ENCODE results near the gene SPP1. TPM values are rescaled to one million over a fixed set of nuclear protein-coding genes. Genes with fewer than 3 reads are reported as not detected.

The SPP1 gene
- polyA plus RNA-seq, 1 of the 3 experiments (the other 2 are of a cell fraction) = 0.82 TPM

- TF ChIP-seq IRF3 (IDR thresholded peaks at IDR 0.05; ENCODE audit: low read depth, low read length) (no peak), FOXM1 (IDR thresholded peaks at IDR 0.05; ENCODE audit: low read depth) (no peak), ELF1 (IDR thresholded peaks at IDR 0.05) (no peak), RCOR1 (IDR thresholded peaks at IDR 0.05; ENCODE audit: low read length) (no peak)
These were observed 37.1 kb downstream of the SPP1 start (continued) for GRCh38 chr4:88012647-88013046.

- H3K9me3 ChIP-seq = no peaks in the 10 kb centered on the region
- 100% methylated on average over 3 of the region's 3 CpGs for WGBS (ENCODE audit: low lambda C conversion rate)
- H3K4me2 ChIP-seq = no peak overlapping the region
- no peak overlapping the region for H2AFZ ChIP-seq (ENCODE audit: low read depth)
- TF ChIP-seq NRF1 (IDR thresholded peaks at IDR 0.05; ENCODE audit: low read depth, low read length) = no peak
- TF ChIP-seq JUND (IDR thresholded peaks at IDR 0.05) = no peak
- TF ChIP-seq IRF3 (IDR thresholded peaks at IDR 0.05; ENCODE audit: low read depth, low read length) = no peak
- no peak for TF ChIP-seq FOXM1 (IDR thresholded peaks at IDR 0.05; ENCODE audit: low read depth)
- TF ChIP-seq RXRA (IDR thresholded peaks at IDR 0.05; ENCODE audit: borderline replicate concordance, low read depth) = no peak
- TF ChIP-seq FOSL2 (IDR thresholded peaks at IDR 0.05; ENCODE audit: borderline replicate concordance, low read depth) = no peak
- TF ChIP-seq GABPA (IDR thresholded peaks at IDR 0.05; ENCODE audit: low read depth) = no peak
- no peak for TF ChIP-seq MEF2A (IDR thresholded peaks at IDR 0.05; ENCODE audit: borderline replicate concordance, low read depth)
- TF ChIP-seq CHD2 (IDR thresholded peaks at IDR 0.05; ENCODE audit: low read length, partially characterized antibody) = no peak
- TF ChIP-seq TAF1 (IDR thresholded peaks at IDR 0.05; ENCODE audit: borderline replicate concordance, low read depth, low read length) = no peak
- no peak for TF ChIP-seq FOXJ3 (CRISPR knock-in tag; IDR thresholded peaks at IDR 0.05)
- no peak for TF ChIP-seq RAD21 (IDR thresholded peaks at IDR 0.05; ENCODE audit: low read length)
- no peak for TF ChIP-seq MAX (IDR thresholded peaks at IDR 0.05; ENCODE audit: low read depth)
- TF ChIP-seq NFIC (IDR thresholded peaks at IDR 0.05; ENCODE audit: borderline replicate concordance) = no peak
- TF ChIP-seq MXI1 (IDR thresholded peaks at IDR 0.05; ENCODE audit: low read depth, low read length) = no peak
- no peak for TF ChIP-seq YY1 (IDR thresholded peaks at IDR 0.05; ENCODE audit: low read depth)
- TF ChIP-seq RFX5 (IDR thresholded peaks at IDR 0.05; ENCODE audit: low read length) = no peak
- no peak for TF ChIP-seq POLR2AphosphoS5 (IDR thresholded peaks at IDR 0.05; ENCODE audit: low read depth, low read length)
- ChIA-PET CTCF (interaction anchor here (1.0 to 1.9 kb wide), 3 partner anchors 19 to 197 kb away, joined by 3 to 6 read pairs (median 6); no protein-coding TSS in a partner anchor), POLR2A (no interaction called here)
- no peak overlapping the region for H3K9ac ChIP-seq
- no peak overlapping the region for H3K27ac ChIP-seq (ENCODE audit: low read depth in 2 of 2, low read length in 1 of 2)
- peaks cover 11 to 32% of the 10 kb centered on the region in 2 experiments for H3K4me1 ChIP-seq (ENCODE audit: control insufficient read depth in 1 of 2, insufficient read depth in 2 of 2, low read depth in 1 of 2, low read length in 1 of 2)
- no peaks in the 10 kb centered on the region for H3K9me2 ChIP-seq
- H3K4me3 ChIP-seq (ENCODE audit: low read depth in 2 of 2, low read length in 1 of 2) = no peak overlapping the region
- peaks cover 38% of the 10 kb centered on the region for H3F3A ChIP-seq (replicated peaks; ENCODE audit: insufficient read depth)
- DNase-seq = no peak
- peaks cover 59% of the 10 kb centered on the region for H4K20me1 ChIP-seq (ENCODE audit: insufficient read depth)
- no peaks in the 10 kb centered on the region for H3K27me3 ChIP-seq (ENCODE audit: insufficient read depth)
- H3K79me2 ChIP-seq (ENCODE audit: insufficient read depth) = peaks cover 90% of the 10 kb centered on the region
- peaks cover 1 to 2% of the 10 kb centered on the region in 2 experiments for H3K36me3 ChIP-seq (replicated peaks in 1 of 2; ENCODE audit: control insufficient read depth in 1 of 2, insufficient read depth in 2 of 2, low read length in 1 of 2)
These were observed 38.9 kb downstream of the SPP1 start for GRCh38 chr4:88014386-88014905.

Measured in SK-N-SH (cell line).